SK-N-SH treated with all-trans-retinoic acid at 6 μM for 48 hours (cell line): ENCODE data around the gene STN1.

Experiments
- ATAC-seq: fragments of 200-7000 bp; cut with Tn5 transposase; 3 replicates; pipeline ENCODE4 v1.9.1; 2020; ENCODE audit warnings: mild to moderate bottlenecking, moderate library complexity
- ARNTL ChIP-seq: fragments of 450-650 bp; formaldehyde crosslinking; IDR thresholded peaks from 2 replicates; pipeline ENCODE4 v1.5.0; 2020; ENCODE audit warnings: low read depth, mild to moderate bottlenecking, moderate library complexity, borderline replicate concordance
- BACH2 ChIP-seq: fragments of 250-450 bp; sonication (Bioruptor Pico); IDR thresholded peaks from 2 replicates; pipeline ENCODE4 v1.9.0; 2021; ENCODE audit warnings: mild to moderate bottlenecking, borderline replicate concordance
- CSDC2 ChIP-seq: fragments of 250-450 bp; sonication (Bioruptor Pico); IDR thresholded peaks from 2 replicates; pipeline ENCODE4 v1.5.0; 2020; ENCODE audit warnings: mild to moderate bottlenecking, moderate library complexity
- PPARA ChIP-seq: fragments of 250-450 bp; sonication (Bioruptor Pico); IDR thresholded peaks from 2 replicates; pipeline ENCODE4 v1.5.0; 2020; ENCODE audit warnings: mild to moderate bottlenecking, borderline replicate concordance
- SNAI2 ChIP-seq: fragments of 250-450 bp; sonication (Bioruptor Pico); IDR thresholded peaks from 2 replicates; pipeline ENCODE4 v1.5.0; 2020; ENCODE audit warnings: mild to moderate bottlenecking, moderate library complexity
- TOX ChIP-seq: fragments of 250-450 bp; sonication (Bioruptor Pico); IDR thresholded peaks from 2 replicates; pipeline ENCODE4 v1.8.0; 2021; ENCODE audit warnings: mild to moderate bottlenecking, moderate library complexity, borderline replicate concordance
- ZC3H10 ChIP-seq: fragments of 250-450 bp; sonication (Bioruptor Pico); IDR thresholded peaks from 2 replicates; pipeline ENCODE4 v1.5.1; 2021; ENCODE audit warnings: mild to moderate bottlenecking, moderate library complexity
- ZFP30 ChIP-seq: fragments of 450-650 bp; formaldehyde crosslinking; IDR thresholded peaks from 2 replicates; pipeline ENCODE4 v1.5.0; 2022; ENCODE audit warnings: mild to moderate bottlenecking, moderate library complexity
- ZNF70 ChIP-seq: fragments of 450-650 bp; formaldehyde crosslinking; IDR thresholded peaks from 2 replicates; pipeline ENCODE4 v1.5.0; 2020; ENCODE audit warnings: mild to moderate bottlenecking, moderate library complexity
- ZNF8 ChIP-seq: fragments of 450-650 bp; formaldehyde crosslinking; IDR thresholded peaks from 2 replicates; pipeline ENCODE4 v1.5.0; 2020; ENCODE audit warnings: mild to moderate bottlenecking, moderate library complexity
- TF ChIP-seq, protein P1 (sequence below): fragments of 250-450 bp; sonication (Bioruptor Pico); IDR thresholded peaks from 2 replicates; pipeline ENCODE4 v1.5.0; 2020; ENCODE audit warnings: mild to moderate bottlenecking, moderate library complexity
- TF ChIP-seq, protein P2 (sequence below): fragments of 250-450 bp; sonication (Bioruptor Pico); IDR thresholded peaks from 2 replicates; pipeline ENCODE4 v1.8.0; 2021; ENCODE audit warnings: low read depth, mild to moderate bottlenecking, moderate library complexity, borderline replicate concordance
- TF ChIP-seq, protein P3 (sequence below): fragments of 250-450 bp; sonication (Bioruptor Pico); IDR thresholded peaks from 2 replicates; pipeline ENCODE4 v1.5.1; 2021; ENCODE audit warnings: mild to moderate bottlenecking, moderate library complexity
- TF ChIP-seq, protein P4 (sequence below): fragments of 250-450 bp; sonication (Bioruptor Pico); IDR thresholded peaks from 2 replicates; pipeline ENCODE4 v1.8.0; 2020; ENCODE audit warnings: mild to moderate bottlenecking, moderate library complexity, borderline replicate concordance

Gene STN1

DNA sequence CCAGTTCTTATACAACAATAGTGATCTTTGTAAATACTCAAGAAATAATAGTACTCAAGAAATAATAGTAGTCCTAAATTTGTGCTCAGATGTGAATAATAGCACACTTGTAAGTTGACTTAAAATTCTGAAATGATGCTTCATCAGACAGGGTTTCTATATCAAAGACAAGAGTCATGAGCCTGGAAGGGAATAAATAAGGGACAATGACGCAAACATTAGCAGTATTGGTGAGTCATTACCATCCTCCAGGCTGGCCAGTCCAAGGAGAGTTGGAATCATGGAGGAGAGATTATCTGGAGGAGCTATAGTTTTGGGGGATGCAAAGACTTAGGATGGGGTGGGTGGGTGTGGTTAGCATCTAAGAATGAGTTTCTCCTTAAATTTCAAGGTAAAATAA is 56.5 kb downstream of the STN1 start:
- TF ChIP-seq, protein P1, sequence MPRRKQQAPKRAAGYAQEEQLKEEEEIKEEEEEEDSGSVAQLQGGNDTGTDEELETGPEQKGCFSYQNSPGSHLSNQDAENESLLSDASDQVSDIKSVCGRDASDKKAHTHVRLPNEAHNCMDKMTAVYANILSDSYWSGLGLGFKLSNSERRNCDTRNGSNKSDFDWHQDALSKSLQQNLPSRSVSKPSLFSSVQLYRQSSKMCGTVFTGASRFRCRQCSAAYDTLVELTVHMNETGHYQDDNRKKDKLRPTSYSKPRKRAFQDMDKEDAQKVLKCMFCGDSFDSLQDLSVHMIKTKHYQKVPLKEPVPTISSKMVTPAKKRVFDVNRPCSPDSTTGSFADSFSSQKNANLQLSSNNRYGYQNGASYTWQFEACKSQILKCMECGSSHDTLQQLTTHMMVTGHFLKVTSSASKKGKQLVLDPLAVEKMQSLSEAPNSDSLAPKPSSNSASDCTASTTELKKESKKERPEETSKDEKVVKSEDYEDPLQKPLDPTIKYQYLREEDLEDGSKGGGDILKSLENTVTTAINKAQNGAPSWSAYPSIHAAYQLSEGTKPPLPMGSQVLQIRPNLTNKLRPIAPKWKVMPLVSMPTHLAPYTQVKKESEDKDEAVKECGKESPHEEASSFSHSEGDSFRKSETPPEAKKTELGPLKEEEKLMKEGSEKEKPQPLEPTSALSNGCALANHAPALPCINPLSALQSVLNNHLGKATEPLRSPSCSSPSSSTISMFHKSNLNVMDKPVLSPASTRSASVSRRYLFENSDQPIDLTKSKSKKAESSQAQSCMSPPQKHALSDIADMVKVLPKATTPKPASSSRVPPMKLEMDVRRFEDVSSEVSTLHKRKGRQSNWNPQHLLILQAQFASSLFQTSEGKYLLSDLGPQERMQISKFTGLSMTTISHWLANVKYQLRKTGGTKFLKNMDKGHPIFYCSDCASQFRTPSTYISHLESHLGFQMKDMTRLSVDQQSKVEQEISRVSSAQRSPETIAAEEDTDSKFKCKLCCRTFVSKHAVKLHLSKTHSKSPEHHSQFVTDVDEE (CRISPR knock-in tag): no peak
- TF ChIP-seq ARNTL (CRISPR knock-in tag): no peak
- no peak for TF ChIP-seq BACH2 (CRISPR knock-in tag)
- TF ChIP-seq CSDC2 (CRISPR knock-in tag): no peak
- no peak for TF ChIP-seq PPARA
- TF ChIP-seq ZFP30 (CRISPR knock-in tag): no peak
- TF ChIP-seq SNAI2 (CRISPR knock-in tag): no peak
- TF ChIP-seq, protein P2, sequence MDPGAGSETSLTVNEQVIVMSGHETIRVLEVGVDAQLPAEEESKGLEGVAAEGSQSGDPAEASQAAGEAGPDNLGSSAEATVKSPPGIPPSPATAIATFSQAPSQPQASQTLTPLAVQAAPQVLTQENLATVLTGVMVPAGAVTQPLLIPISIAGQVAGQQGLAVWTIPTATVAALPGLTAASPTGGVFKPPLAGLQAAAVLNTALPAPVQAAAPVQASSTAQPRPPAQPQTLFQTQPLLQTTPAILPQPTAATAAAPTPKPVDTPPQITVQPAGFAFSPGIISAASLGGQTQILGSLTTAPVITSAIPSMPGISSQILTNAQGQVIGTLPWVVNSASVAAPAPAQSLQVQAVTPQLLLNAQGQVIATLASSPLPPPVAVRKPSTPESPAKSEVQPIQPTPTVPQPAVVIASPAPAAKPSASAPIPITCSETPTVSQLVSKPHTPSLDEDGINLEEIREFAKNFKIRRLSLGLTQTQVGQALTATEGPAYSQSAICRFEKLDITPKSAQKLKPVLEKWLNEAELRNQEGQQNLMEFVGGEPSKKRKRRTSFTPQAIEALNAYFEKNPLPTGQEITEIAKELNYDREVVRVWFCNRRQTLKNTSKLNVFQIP (CRISPR knock-in tag): no peak
- no peak for TF ChIP-seq ZNF70 (CRISPR knock-in tag)
- ATAC-seq: no peak

DNA sequence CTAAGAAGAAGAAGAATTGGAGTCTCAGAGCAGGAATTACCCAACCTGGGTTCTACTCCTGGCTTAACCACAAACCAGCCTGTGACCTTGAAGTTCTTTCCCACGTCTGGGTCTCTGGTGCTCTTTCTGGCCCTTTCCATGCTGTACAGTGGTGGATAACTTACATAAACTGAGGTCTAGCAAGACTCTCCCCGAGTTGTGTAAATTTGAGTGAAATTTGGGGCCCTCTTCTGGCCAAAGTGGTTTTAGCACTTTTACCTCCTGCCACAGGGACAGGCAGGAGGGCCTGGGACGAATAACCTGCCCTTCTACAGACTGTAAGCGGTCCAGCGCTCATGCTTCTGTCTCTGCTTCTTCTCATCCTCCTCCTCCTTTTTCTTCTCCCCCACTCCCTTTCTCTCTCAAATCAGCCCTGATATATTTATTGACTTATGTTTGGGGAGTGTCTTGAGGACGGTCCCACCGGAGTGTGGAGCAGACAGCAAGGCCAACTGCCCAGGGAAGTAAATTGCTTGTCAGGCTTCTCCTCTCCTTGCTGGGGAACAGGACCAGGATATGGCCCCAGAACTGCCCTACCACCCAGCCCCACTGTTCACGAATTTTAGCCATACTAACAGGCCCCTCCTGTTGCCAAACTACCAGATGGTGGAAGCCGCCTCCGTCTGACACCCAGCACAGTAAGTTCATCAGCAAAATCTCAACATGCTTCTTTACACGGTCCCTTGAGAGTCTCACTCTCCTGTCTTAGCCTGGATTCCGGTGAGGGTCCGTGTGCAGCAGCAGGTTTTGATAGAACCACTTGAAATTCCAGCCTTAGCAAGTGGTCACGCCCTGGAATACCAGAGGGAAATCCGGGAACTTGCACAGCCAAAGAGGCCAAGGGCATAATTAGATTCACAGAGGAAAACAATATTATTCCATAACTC is 58.6 kb downstream of the STN1 start:
- ATAC-seq: peak; percentile 84
- TF ChIP-seq, protein P2 (CRISPR knock-in tag): no peak
- TF ChIP-seq BACH2 (CRISPR knock-in tag) (no peak), TOX (CRISPR knock-in tag) (no peak), ZNF8 (CRISPR knock-in tag) (no peak), ARNTL (CRISPR knock-in tag) (no peak)
- TF ChIP-seq, protein P3, sequence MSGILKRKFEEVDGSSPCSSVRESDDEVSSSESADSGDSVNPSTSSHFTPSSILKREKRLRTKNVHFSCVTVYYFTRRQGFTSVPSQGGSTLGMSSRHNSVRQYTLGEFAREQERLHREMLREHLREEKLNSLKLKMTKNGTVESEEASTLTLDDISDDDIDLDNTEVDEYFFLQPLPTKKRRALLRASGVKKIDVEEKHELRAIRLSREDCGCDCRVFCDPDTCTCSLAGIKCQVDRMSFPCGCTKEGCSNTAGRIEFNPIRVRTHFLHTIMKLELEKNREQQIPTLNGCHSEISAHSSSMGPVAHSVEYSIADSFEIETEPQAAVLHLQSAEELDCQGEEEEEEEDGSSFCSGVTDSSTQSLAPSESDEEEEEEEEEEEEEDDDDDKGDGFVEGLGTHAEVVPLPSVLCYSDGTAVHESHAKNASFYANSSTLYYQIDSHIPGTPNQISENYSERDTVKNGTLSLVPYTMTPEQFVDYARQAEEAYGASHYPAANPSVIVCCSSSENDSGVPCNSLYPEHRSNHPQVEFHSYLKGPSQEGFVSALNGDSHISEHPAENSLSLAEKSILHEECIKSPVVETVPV (CRISPR knock-in tag): no peak
- TF ChIP-seq, protein P1 (CRISPR knock-in tag): no peak

DNA sequence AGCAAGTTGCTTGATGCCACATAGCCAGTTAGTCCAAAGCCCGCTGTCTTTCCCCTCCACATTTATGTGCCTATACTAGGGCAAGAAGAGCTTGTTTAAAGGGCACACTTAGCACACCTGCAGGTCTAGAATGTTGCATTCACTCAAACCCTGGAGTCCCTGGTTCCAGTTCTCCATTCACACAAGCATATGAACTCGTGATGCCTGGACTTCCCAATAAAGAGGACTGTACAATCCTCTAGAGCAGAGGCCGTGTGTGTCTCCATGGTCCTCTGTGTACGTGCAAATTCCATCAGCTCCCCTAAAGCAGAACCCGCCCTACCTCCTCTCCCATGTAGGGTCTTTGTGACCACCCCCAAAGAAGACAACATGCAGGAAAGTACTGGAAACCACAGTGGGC is 59.6 kb downstream of the STN1 start:
- no peak for TF ChIP-seq ZC3H10 (CRISPR knock-in tag)
- TF ChIP-seq, protein P4, sequence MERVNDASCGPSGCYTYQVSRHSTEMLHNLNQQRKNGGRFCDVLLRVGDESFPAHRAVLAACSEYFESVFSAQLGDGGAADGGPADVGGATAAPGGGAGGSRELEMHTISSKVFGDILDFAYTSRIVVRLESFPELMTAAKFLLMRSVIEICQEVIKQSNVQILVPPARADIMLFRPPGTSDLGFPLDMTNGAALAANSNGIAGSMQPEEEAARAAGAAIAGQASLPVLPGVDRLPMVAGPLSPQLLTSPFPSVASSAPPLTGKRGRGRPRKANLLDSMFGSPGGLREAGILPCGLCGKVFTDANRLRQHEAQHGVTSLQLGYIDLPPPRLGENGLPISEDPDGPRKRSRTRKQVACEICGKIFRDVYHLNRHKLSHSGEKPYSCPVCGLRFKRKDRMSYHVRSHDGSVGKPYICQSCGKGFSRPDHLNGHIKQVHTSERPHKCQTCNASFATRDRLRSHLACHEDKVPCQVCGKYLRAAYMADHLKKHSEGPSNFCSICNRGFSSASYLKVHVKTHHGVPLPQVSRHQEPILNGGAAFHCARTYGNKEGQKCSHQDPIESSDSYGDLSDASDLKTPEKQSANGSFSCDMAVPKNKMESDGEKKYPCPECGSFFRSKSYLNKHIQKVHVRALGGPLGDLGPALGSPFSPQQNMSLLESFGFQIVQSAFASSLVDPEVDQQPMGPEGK (CRISPR knock-in tag): no peak
- ATAC-seq: no peak
